LNCaP clone FGC (cell line): ENCODE data around the gene OSTF1.
A peak's percentile ranks its signal among the peaks of the same experiment; 100 is the strongest.

Experiments
- DNase-seq: peaks from one replicate; pipeline ENCODE4 v3.0.0-alpha.2; 2011; ENCODE audit warnings: low read depth
- H3K4me3 ChIP-seq: 2 replicates; pipeline ENCODE4 v1.5.1; 2011; ENCODE audit warnings: mild to moderate bottlenecking, low read depth, low read length, control low read depth
- CTCF ChIP-seq: IDR thresholded peaks from 2 replicates; pipeline ENCODE4 v1.5.1; 2012; ENCODE audit warnings: mild to moderate bottlenecking; ENCODE audit not compliant: control insufficient read depth, insufficient read depth; ENCODE audit errors: extremely low read depth

OSTF1 gene

GRCh38 chr9:75183306-75183705 lies 95.0 kb downstream of the OSTF1 start:
- DNase-seq = no peak
- H3K4me3 ChIP-seq = no peak overlapping the region
- TF ChIP-seq CTCF = no peak

DNA sequence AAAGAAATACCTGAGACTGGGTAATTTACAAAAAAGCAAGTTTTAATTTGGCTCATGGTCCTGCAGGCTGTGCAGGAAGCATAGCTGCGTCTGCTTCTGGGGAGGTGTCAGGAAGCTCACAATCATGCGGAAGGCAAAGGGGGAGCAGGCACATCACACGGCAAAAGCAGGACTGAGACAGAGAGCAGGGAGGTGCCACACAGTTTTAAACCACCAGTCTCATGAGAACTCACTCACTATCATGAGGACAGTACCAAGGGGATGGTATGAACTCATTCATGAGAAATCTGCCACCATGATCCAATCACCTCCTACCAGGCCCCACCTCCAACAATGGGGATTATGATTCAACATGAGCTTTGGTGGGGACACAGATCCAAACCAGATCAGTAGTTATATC lies 96.2 kb downstream of the OSTF1 start:
- DNase-seq = no peak

DNA sequence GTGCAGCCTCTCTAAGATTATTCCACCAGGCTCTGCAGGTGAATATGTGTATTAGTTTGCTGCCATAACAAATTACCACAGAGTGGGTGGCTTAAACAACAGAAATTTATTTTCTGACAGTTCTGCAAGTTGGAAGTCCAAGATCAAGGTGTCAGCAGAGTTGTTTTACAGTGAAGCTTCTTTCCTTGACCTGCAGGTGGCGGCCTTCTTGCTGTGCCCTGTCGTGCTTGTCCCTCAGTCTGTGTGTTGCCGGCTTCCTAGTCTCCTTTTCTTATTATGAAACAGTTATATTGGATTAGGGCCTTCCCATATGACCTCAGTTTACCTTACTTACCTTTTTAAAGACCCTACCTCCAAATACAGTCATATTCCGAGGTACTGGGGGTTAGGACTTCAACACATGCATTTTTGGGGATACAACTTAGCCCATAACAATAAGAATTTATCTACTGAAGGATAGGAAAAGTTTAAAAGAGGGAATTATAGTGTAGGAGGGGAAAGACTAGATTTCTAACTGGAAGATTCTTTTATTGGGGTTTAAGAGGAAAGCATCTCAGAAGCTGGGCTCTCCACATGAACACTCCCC lies 97.4 kb downstream of the OSTF1 start:
- H3K4me3 ChIP-seq = no peak overlapping the region
- no peak for DNase-seq
- peak; percentile 80 for TF ChIP-seq CTCF

More for the DNA sequence above, 96.2 kb downstream of the OSTF1 start:
- no peak for TF ChIP-seq CTCF
- H3K4me3 ChIP-seq = no peak overlapping the region

GRCh38 chr9:75186767-75187380 lies 98.6 kb downstream of the OSTF1 start:
- no peak overlapping the region for H3K4me3 ChIP-seq
- peak; percentile 74 for TF ChIP-seq CTCF
- no peak for DNase-seq

DNA sequence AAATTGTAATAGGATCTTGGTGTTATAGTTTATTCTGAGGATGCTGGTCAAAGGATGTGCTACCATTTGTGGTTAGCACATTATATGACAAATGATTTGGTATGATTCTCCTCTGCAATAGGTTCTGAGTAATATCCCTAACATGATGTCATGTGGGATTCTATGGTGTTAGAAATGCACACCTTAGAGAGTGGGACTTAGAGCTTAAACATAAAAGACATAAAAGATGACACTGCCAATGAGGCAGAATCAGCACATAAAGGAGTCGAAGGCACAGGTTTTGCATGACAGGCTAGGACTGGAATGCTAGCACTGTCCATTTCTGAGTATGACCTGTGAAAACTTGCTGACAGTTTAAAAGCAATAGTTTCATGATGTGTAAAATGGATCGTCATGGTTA lies 100.4 kb downstream of the OSTF1 start:
- DNase-seq = no peak
- no peak for TF ChIP-seq CTCF
- no peak overlapping the region for H3K4me3 ChIP-seq

GRCh38 chr9:75190762-75191161 lies 102.4 kb downstream of the OSTF1 start:
- no peak for DNase-seq
- no peak overlapping the region for H3K4me3 ChIP-seq
- no peak for TF ChIP-seq CTCF
